Right ventricle myocardium superior (tissue), 1 donor: ENCODE data around the gene MBD4. TPM values are rescaled to one million over a fixed set of nuclear protein-coding genes. Genes with fewer than 3 reads are reported as not detected.
"Not testable (repeated sequence)": the region's sequence is repeated elsewhere in the genome, so short reads cannot be mapped to it uniquely, and the experiment has no call there.

Experiments
- ATAC-seq: fragments of 200-7000 bp; cut with Tn5 transposase; one replicate; pipeline ENCODE4 v1.9.1; 2020; ENCODE audit warnings: mild to moderate bottlenecking; ENCODE audit not compliant: poor library complexity
- DNase-seq: peaks from one replicate; pipeline ENCODE4 v3.0.0-alpha.2; 2020
- intact Hi-C: fragments of 100-400 bp; cut with DNase I; formaldehyde crosslinking; loops from one replicate; pipeline ENCODE4 v1.11.2; 2022
- total RNA-seq: library from RNA; stranded (reverse); fragmentation: NEBNext Ultra II Directional; extraction: Animal tissue kit (Norgen Biotek cat#: 25700); gene quantifications from one replicate; pipeline ENCODE4 v1.2.1, GENCODE V29; 2021
- donor health status: DM: no; HTN: yes; CAD: no; lungs with severe emphysema.

Gene MBD4
- total RNA-seq, 1 donor from 2014 or later = 18.7 TPM

GRCh38 chr3:129417326-129417725 lies 22.4 kb downstream of the MBD4 start:
- intact Hi-C loops = no loop called here
- DNase-seq (no peak), ATAC-seq (peak; percentile 59)

DNA sequence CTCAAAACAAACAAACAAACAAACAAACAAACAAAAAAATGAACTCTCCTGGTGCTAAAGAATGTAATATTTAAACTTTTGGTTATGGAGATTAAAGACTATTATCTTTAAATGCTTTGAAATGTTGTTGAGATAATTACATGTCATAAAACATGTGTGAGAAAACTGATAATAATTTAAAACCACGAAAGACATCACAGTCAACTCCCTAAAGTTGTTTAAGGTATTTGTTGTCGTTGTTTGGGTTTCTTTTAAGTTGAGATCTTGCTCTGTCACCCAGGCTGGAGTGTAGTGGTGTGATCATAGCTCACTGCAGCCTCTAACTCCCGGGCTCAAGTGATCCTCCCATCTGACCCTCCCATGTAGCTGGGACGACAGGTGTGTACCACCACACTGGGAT lies 23.3 kb downstream of the MBD4 start:
- intact Hi-C loops = no loop called here
- ATAC-seq (no peak), DNase-seq (no peak)

GRCh38 chr3:129415830-129416229 lies 23.9 kb downstream of the MBD4 start:
- ATAC-seq = no peak
- intact Hi-C loops = no loop called here
- DNase-seq = no peak

DNA sequence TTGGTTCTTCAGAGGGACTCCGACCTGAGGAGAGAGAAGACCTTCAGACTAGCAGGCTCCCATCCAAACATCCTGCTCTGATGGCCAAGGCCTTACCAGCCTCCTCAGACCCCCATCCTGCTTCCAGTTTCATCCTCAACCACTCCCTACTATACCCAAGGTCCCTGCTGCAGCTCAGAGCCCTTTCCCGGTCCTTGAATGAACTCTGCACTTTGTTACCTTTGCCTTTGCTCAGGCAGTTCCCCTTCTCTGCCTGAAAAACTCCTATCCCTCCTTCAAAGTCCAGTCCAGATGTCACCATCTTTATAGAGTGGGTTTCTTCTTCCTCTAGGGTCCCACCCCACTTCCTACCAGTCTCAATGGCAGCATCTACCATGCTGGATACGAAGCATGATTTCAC lies 24.4 kb downstream of the MBD4 start:
- ATAC-seq (no peak), DNase-seq (no peak)
- intact Hi-C loops = no loop called here

DNA sequence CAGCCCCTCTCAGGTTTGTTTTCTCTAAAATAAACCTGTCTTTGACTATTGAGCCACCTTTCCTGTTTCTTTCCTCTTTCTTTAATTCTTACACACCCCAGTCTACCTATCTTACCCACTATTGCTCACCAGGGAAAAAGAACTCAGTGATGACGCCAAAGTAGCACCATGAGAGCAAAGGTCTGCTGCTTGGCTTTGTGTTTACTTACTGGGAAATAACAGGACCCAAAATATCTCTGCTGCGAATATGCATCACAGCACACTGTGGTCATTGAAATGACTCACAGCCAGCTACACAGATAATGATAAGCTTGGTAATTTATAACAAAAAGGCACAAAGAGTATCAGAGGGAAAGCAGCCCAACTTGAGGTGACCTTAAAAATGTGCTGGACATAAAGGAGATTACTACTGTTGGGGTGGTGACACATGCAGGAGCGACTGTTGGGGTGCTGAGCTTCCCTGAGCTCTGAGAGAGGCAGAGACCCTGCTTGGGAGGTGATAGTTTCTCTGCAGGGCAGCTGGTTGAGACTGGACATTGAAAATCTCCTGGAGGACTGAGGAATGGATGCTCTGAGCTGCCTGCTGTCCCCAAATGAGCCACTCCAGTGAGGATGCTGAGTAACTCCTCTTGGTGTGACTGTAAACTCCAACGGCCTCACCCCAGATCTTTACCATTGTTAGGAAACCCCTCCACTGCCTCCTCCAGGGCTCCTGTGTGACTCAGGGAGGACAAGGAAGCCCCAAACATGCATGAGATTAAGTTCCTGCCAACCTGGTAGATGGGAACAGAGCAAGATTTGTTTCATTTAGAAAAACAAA lies 25.9 kb downstream of the MBD4 start:
- DNase-seq (no peak), ATAC-seq (peak; percentile 32)
- intact Hi-C loops = no loop called here

DNA sequence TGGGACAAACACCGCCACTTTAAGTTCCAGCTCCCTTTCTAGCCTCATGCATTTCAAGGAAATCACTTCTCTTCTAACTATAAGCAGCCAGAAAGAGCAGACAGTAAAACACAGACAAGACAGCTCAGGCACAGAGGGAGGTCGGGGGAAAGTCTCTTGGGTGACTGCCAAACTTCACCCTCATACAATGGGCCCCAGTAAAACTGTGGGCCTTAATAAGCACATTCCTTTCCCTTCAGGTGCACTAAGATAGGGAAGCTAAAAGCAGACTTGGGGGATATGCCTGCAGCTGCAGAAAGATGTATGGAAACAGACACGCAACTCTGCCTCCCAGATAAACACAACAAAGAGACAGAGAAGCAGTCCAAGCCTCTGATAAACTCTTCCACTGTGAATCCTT lies 26.5 kb downstream of the MBD4 start:
- ATAC-seq, intact Hi-C loops, DNase-seq: not testable (repeated sequence)

DNA sequence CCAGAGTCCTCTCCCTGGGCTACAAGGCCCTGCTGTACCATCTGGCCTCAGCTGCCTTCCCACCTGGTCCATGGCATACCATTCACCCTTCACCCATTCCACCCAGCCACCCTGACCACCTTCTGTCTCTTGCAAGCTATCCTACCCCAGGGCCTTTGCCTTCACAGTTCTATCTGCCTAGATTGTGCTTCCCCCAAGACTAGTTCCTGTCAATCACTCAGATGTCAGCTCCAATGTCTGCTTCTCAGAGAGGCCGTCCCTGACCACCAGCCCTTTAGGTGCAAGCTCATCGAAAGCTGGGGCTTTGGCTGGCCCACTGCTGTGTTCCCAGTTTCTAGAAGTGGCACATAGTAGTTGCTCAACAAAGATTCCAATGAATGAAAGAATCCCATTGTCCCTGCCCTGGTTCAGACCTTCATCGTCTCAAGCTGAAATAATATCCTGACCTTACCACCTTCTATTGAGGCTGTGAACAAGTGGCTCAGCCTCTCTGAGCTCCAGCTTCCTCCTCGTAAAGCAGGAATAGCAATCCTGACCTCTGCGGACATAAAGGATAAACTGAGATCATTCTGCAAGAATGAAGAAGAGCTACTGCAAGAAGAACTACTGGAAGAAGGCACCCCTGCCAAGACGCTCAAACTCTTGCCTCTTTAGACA lies 27.1 kb downstream of the MBD4 start:
- intact Hi-C loops = no loop called here
- ATAC-seq = no peak

DNA sequence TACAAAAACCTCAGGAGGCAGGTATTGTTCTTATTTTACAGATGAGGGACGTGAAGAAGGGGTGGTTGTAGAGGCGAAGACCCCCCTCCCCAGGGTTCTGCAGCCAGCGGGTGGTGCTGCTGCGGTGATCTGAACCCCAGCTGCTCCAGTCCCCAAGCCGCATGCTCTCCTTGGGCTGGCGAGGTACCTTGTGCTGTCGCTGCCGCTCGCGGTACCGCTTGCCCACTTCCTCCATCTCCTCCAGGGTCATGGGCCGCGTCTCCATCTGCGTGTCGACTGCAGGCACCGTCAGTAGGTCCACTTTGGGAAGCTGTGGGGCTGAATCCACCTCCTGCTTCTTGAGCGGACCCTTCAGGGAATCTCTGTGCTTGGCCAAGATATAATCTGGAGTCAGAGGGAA lies 28.8 kb downstream of the MBD4 start:
- DNase-seq (no peak), ATAC-seq (no peak)
- intact Hi-C loops = no loop called here

More for the DNA sequence above, 27.1 kb downstream of the MBD4 start:
- no peak for DNase-seq

DNA sequence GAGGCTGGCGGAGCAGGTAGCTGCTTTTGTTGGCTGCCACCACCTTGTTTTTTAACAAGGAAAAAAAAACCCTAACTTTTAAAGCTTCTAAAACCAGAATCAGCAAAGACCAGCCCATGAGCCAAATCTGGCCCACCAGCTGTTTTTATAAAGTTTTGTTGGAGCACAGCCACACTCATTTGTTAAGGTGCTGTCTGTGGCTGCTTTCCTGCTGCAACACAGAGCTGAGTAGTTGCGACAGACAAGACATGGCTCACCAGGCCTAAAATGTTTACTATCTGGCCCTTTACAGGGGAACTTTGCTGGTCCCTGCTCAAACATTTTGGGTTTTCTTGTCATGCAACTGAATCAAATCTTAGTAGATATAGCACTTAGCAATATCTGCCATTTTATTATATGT lies 30.2 kb downstream of the MBD4 start:
- DNase-seq (no peak), ATAC-seq (no peak)
- intact Hi-C loops = no loop called here

DNA sequence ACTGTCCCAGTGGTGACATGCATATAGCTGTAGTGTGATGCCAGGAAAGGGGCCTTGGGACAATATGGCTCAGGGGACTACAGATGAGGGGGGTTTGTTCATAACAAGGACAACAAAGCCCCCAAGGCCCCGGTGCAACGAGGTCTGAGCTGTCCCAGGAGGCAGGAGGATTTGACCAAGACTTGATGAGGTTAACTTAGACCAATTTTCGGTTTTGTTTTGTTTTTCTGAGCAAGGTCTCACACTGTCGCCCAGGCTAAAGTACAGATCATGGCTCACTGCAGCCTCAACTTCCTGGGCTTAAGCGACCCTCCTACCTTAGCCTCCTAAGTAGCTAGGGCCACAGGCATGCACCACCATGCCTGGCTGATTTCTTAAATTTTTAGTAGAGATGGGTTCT lies 35.1 kb downstream of the MBD4 start:
- no peak for DNase-seq
- ATAC-seq = no peak
- intact Hi-C loops = no loop called here

- intact Hi-C loops = no loop called here
- no peak for ATAC-seq
- DNase-seq = no peak
Observed at GRCh38 chr3:129404130-129404529, 35.6 kb downstream of the MBD4 start.

GRCh38 chr3:129403450-129403849 lies 36.3 kb downstream of the MBD4 start:
- intact Hi-C loops = no loop called here
- DNase-seq (no peak), ATAC-seq (no peak)

- ATAC-seq (no peak), DNase-seq (no peak)
- intact Hi-C loops = no loop called here
Observed at GRCh38 chr3:129402616-129403015, 37.1 kb downstream of the MBD4 start.

GRCh38 chr3:129402210-129402609 lies 37.5 kb downstream of the MBD4 start:
- no peak for ATAC-seq
- DNase-seq = no peak
- intact Hi-C loops = no loop called here

GRCh38 chr3:129399895-129400357 lies 39.8 kb downstream of the MBD4 start:
- DNase-seq (no peak), ATAC-seq (no peak)
- intact Hi-C loops = no loop called here

GRCh38 chr3:129399145-129399894 lies 40.4 kb downstream of the MBD4 start:
- intact Hi-C loops = no loop called here
- peak; percentile 96 for ATAC-seq
- DNase-seq = peak; percentile 80

- peak; percentile 5 for ATAC-seq
- intact Hi-C loops = no loop called here
- no peak for DNase-seq
Observed at GRCh38 chr3:129398803-129399144, 41.0 kb downstream of the MBD4 start.

DNA sequence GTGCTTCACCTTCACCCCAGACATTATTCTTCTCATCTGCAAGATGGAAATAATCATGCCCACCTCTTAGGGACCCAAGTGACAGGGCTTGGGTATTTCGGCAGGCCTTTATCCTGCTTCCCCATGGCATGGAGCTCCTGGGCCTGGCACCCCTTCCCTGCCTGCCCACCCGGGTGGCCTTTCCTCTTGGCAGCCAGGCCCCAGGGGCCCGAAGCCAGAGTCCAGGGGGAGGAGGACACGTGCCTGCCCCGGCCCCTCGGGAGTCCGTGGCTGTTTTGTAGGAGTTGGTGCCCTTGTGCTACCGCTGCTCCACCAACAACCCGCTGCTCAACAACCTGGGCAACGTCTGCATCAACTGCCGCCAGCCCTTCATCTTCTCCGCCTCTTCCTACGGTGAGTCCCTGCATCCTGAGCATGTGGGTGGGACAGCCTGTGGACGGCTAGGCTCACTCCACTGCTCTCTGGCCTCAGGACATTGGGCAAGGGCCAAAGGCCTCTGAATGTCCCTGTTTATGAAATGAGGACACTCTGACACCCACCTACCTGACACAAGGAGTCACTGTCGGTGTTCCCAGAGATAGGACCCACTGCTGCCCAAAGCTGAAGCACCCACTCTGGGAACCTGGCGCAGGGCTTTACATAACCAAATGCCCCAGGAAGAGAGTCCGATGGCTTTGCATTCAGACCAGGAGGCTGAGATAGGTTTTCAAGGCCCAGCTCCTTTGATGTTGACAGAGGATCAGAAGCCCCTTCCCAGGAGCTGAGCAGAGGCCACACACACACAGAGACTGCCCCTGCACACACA lies 45.8 kb downstream of the MBD4 start:
- intact Hi-C loops, DNase-seq, ATAC-seq: not testable (repeated sequence)

DNA sequence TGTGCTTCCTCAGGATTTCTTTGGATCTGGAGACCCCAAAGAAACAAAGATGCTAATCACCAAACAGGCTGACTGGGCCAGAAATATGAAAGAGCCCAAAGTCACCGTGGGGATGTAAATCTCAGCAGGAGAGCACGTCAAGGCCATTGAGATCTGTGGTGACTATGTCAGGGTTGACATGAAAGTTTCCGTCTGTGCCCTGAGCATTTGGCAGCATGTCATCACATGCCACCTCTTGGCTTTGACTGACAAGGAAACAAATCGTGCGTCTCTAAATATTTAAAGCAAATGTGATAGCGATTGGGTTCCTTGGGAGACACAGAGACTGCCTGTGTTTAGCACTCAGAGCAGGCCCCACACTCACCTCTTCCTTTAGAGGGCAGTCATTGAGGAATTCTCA lies 46.5 kb downstream of the MBD4 start:
- intact Hi-C loops = no loop called here
- ATAC-seq (no peak), DNase-seq (no peak)
